Lung (tissue), 12 donors: ENCODE measurements around the gene ZBTB3. TPM values are rescaled to one million over a fixed set of nuclear protein-coding genes. Genes with fewer than 3 reads are reported as not detected.
A peak's percentile ranks its signal among the peaks of the same experiment; 100 is the strongest.

Experiments
- ATAC-seq: fragments of 200-7000 bp; cut with Tn5 transposase; one replicate; pipeline ENCODE4 v1.9.1; 2020; ENCODE audit warnings: moderate number of reproducible peaks; ENCODE audit not compliant: insufficient read depth, low FRiP score
- DNase-seq, 3 donors: peaks; one replicate each; pipeline ENCODE4 v3.0.0-alpha.2; 2013 to 2017
- H3K27ac ChIP-seq, 2 donors: one replicate each; pipeline ENCODE4 v1.5.1; 2013; ENCODE audit warnings: mild to moderate bottlenecking in 2 of 2, moderate library complexity in 2 of 2, control low read depth in 1 of 2, inconsistent platforms in 1 of 2, low read depth in 1 of 2, low read length in 1 of 2
- H3K27me3 ChIP-seq, 3 donors: one replicate each; pipeline ENCODE4 v1.5.1; 2013; ENCODE audit warnings: low read length in 2 of 3; ENCODE audit not compliant: control insufficient read depth in 3 of 3, insufficient read depth in 3 of 3
- H3K36me3 ChIP-seq, 4 donors: one replicate each; pipeline ENCODE4 v1.5.1; 2013; ENCODE audit warnings: low read length in 4 of 4, mild to moderate bottlenecking in 1 of 4, moderate library complexity in 1 of 4; ENCODE audit not compliant: control insufficient read depth in 4 of 4, insufficient read depth in 4 of 4
- H3K4me1 ChIP-seq, 5 donors: one replicate each; pipeline ENCODE4 v1.5.1; 2013; ENCODE audit warnings: low read length in 5 of 5, mild to moderate bottlenecking in 2 of 5, moderate library complexity in 1 of 5; ENCODE audit not compliant: control insufficient read depth in 5 of 5, insufficient read depth in 5 of 5
- H3K4me3 ChIP-seq: one replicate; pipeline ENCODE4 v1.5.1; 2013; ENCODE audit warnings: mild to moderate bottlenecking, control low read depth, moderate library complexity
- H3K9ac ChIP-seq, 2 donors: one replicate each; pipeline ENCODE4 v1.5.1; 2013; ENCODE audit warnings: low read length in 2 of 2, control low read depth in 1 of 2; ENCODE audit not compliant: insufficient read depth in 1 of 2
- H3K9me3 ChIP-seq, 4 donors: one replicate each; pipeline ENCODE4 v1.5.1; 2013; ENCODE audit warnings: low read length in 3 of 4, mild to moderate bottlenecking in 1 of 4, moderate library complexity in 1 of 4; ENCODE audit not compliant: control insufficient read depth in 4 of 4, insufficient read depth in 3 of 4
- WGBS, 2 donors: extraction: QIAGEN DNeasy Blood & Tissue Kit; methylation state at CpG; one replicate each; pipeline ENCODE4 v1.1.7; 2013; 5-methylcytosine and 5-hydroxymethylcytosine counted together
- polyA plus RNA-seq, 2 donors: library from polyadenylated mRNA; stranded (reverse); fragments of 200-250 nt; gene quantifications; one replicate each; pipeline ENCODE4 v1.2.1, GENCODE V29; 2013
- total RNA-seq, 2 donors: library from RNA; depleted of rRNA in 1 of 2; stranded (reverse); fragments of >200 nt in 1 of 2; gene quantifications; one replicate each; pipeline ENCODE4 v1.2.1, GENCODE V29; 2014 to 2021
- TF ChIP-seq, protein P1 (sequence below): IDR thresholded peaks from 2 replicates; pipeline ENCODE4 v1.5.1; 2012; ENCODE audit warnings: mild to moderate bottlenecking; ENCODE audit errors: control extremely low read depth, extremely low read depth
- donor health status: control.
- donor health status: control.
- donor health status: Bipolar disorder and iron deficiency.
- donor health status: healthy.
- donor health status: DM: yes; HTN: yes; CAD: no.

The ZBTB3 gene
- total and polyA plus RNA-seq, 4 donors = 2.1 to 12.9 (median 7.4) TPM

DNA sequence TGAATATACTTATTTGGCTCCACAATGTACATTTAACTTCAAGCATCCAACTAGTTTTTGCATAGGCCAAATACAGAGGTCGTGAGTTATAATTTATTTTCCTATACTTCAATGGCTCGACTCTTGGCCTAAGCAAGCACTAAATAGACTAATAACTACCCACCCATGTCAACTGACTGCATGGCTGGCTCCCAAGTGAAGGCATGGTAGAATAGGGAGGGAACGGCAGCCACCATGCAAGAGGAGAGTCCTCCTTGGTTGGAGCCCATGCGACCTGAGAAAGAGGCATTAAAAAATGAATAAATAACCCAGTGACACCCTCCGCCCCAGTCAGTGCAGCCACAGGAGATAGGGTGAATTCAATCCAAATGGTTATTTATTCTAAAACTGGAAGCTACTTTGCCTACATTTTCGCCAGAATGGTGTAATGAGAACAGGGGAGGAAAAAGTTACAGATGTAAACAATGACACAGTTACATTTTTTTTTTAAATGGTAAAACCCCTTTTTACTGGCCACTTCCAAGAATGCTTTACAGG is 41.6 kb downstream of the ZBTB3 start:
- ATAC-seq = no peak
- peaks cover 5 to 26% (median 9%) of the 10 kb centered on the region in 5 donors for H3K4me1 ChIP-seq
- H3K27ac ChIP-seq = peak overlapping the region in 1 of 2 donors; percentile 17
- no peaks in the 10 kb centered on the region for H3K9me3 ChIP-seq
- 85 to 89% methylated on average over 6 of the region's 6 CpGs for WGBS, 2 donors
- peaks cover 31 to 44% (median 32%) of the 10 kb centered on the region in 4 donors for H3K36me3 ChIP-seq
- no peak for DNase-seq
- H3K4me3 ChIP-seq = no peak overlapping the region
- no peaks in the 10 kb centered on the region for H3K27me3 ChIP-seq
- TF ChIP-seq, protein P1, sequence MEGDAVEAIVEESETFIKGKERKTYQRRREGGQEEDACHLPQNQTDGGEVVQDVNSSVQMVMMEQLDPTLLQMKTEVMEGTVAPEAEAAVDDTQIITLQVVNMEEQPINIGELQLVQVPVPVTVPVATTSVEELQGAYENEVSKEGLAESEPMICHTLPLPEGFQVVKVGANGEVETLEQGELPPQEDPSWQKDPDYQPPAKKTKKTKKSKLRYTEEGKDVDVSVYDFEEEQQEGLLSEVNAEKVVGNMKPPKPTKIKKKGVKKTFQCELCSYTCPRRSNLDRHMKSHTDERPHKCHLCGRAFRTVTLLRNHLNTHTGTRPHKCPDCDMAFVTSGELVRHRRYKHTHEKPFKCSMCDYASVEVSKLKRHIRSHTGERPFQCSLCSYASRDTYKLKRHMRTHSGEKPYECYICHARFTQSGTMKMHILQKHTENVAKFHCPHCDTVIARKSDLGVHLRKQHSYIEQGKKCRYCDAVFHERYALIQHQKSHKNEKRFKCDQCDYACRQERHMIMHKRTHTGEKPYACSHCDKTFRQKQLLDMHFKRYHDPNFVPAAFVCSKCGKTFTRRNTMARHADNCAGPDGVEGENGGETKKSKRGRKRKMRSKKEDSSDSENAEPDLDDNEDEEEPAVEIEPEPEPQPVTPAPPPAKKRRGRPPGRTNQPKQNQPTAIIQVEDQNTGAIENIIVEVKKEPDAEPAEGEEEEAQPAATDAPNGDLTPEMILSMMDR = no peak
- H3K9ac ChIP-seq = no peak overlapping the region

DNA sequence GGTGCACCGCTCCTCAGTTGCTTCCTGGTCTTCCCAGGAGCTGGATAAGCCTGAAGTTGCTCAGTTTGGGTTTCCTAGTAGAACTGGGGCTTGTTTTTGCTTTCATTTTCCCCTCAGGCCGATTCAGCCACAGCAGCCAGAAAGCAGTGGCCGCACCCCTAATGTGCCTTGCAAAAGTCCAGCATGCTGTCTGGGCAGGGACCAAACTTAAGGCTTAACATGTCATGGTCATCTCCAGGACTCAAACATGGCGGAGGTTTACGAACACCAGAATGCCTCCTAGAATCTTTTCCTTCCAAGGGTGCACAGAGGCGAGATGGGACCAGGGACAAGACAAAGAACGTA is 44.0 kb downstream of the ZBTB3 start:
- peaks cover 13 to 24% (median 15%) of the 10 kb centered on the region in 4 donors for H3K36me3 ChIP-seq
- no peaks in the 10 kb centered on the region for H3K27me3 ChIP-seq
- H3K9me3 ChIP-seq = no peaks in the 10 kb centered on the region
- TF ChIP-seq, protein P1 = no peak
- H3K27ac ChIP-seq = peak overlapping the region; percentile 94 to 99
- ATAC-seq (no peak), DNase-seq (no peak)
- peak overlapping the region; percentile 50 for H3K4me3 ChIP-seq
- H3K4me1 ChIP-seq = peaks cover 5 to 46% (median 17%) of the 10 kb centered on the region in 5 donors
- WGBS, 2 donors = 63 to 64% methylated on average over 7 of the region's 7 CpGs
- peak overlapping the region; percentile 58 to 91 for H3K9ac ChIP-seq

DNA sequence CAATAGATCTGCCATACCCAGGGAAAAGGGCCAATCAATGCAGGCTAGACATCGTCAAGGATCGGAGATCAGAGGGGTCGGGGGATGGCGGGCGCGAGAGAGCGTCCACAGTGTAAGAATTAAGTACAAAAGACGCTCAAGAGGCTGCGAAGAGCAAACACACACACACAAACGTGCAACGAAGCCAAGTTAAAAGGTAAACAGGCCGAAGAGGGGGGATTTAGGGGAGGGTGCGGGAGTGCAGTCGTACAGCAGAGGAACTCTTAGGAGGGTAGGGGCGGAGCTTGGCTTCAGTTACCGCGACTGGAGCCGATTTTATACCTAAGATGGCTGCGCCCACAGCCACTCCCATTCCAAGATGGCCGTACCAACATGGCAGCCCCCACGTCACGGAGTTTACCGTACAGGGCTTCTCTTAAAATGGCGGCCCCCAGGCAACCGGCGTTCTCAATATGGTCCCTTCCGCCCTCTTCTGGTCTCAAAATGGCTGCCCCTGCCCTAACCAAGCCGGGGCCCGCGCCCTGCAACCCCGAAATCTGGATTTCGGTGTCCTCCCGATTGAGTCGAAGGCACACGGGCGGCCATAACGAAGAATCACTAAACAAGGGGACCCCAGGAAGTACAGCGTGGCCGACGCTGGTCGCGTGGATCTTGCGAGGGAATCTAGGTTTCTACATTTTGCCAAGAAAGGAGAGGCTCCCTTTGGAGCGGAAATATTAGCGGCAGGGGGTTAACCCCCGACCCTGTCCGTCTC is 44.5 kb downstream of the ZBTB3 start:
- Histone ChIP-seq H3K4me3 (peak overlapping the region; percentile 50), H3K27ac (peak overlapping the region; percentile 94 to 99), H3K27me3 (no peaks in the 10 kb centered on the region), H3K9ac (peak overlapping the region; percentile 63 to 98), H3K4me1 (peaks cover 5 to 47% (median 17%) of the 10 kb centered on the region in 5 donors), H3K36me3 (peaks cover 8 to 20% (median 13%) of the 10 kb centered on the region in 4 donors), H3K9me3 (no peaks in the 10 kb centered on the region)
- WGBS, 2 donors = 0 to 1% methylated on average over 46 to 47 of the region's 47 CpGs
- TF ChIP-seq, protein P1 = peak; percentile 3
- ATAC-seq (peak; percentile 78), DNase-seq (peak; percentile 99 to 100 (median 99))
